HG03139 (cell line): ENCODE results near the gene MRAS.

Source experiments
- ATAC-seq: cut with Tn5 transposase; IDR thresholded peaks from one replicate; pipeline ENCODE4 v1.9.1; 2021; ENCODE audit not compliant: unreplicated experiment

Gene MRAS

GRCh38 chr3:138384976-138385375 is 36.6 kb downstream of the MRAS start:
- ATAC-seq, result no peak

GRCh38 chr3:138389144-138389601 is 40.8 kb downstream of the MRAS start:
- no peak for ATAC-seq

GRCh38 chr3:138389841-138390581 is 41.6 kb downstream of the MRAS start:
- no peak for ATAC-seq

- ATAC-seq, result no peak
These were observed 42.2 kb downstream of the MRAS start for GRCh38 chr3:138390582-138390932.

GRCh38 chr3:138394156-138394555 is 45.8 kb downstream of the MRAS start:
- ATAC-seq, result no peak

- no peak for ATAC-seq
These were observed 46.3 kb downstream of the MRAS start for GRCh38 chr3:138394686-138395085.

GRCh38 chr3:138395865-138396751 is 47.7 kb downstream of the MRAS start:
- no peak for ATAC-seq

GRCh38 chr3:138396752-138397410 is 48.5 kb downstream of the MRAS start:
- no peak for ATAC-seq

- ATAC-seq, result no peak
These were observed 49.6 kb downstream of the MRAS start for GRCh38 chr3:138397983-138398382.

- no peak for ATAC-seq
These were observed 50.6 kb downstream of the MRAS start for GRCh38 chr3:138398791-138399575.

- ATAC-seq, result no peak
These were observed 51.4 kb downstream of the MRAS start for GRCh38 chr3:138399766-138400165.

GRCh38 chr3:138400651-138401070 is 52.3 kb downstream of the MRAS start:
- no peak for ATAC-seq

- no peak for ATAC-seq
These were observed 53.5 kb downstream of the MRAS start for GRCh38 chr3:138401834-138402233.

GRCh38 chr3:138404121-138404520 is 55.7 kb downstream of the MRAS start:
- no peak for ATAC-seq

GRCh38 chr3:138405001-138405400 is 56.6 kb downstream of the MRAS start:
- ATAC-seq, result no peak

- no peak for ATAC-seq
These were observed 57.1 kb downstream of the MRAS start for GRCh38 chr3:138405486-138405885.

GRCh38 chr3:138406606-138407005 is 58.2 kb downstream of the MRAS start:
- no peak for ATAC-seq

GRCh38 chr3:138407236-138407907 is 59.0 kb downstream of the MRAS start:
- ATAC-seq, result no peak

GRCh38 chr3:138408751-138409570 is 60.6 kb downstream of the MRAS start:
- no peak for ATAC-seq
